NCI-H526 treated with DMSO at 0.1 percent for 48 hours (cell line): ENCODE data around the gene CDK14.
A peak's percentile ranks its signal among the peaks of the same experiment; 100 is the strongest.
"Not testable (repeated sequence)": the region's sequence is repeated elsewhere in the genome, so short reads cannot be mapped to it uniquely, and the experiment has no call there.

ENCODE experiments used
- DNase-seq: peaks from one replicate; lab custom pipeline; 2025; lab: John Stamatoyannopoulos, UW

The CDK14 gene

DNA sequence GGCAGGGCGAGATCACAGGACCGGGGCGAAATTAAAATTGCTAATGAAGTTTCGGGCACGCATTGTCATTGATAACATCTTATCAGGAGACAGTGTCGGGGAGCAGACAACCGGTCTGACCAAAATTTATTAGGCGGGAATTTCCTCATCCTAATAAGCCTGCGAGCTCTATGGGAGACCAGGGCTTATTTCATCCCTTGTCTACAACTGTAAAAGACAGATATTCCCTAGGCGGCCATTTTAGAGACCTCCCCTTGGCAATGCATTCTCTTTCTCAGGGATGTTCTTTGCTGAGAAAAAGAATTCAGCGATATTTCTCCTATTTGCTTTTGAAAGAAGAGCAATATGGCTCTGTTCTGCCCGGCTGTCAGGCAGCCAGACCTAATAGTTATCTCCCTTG, 198.1 kb downstream of the CDK14 start:
- not testable (repeated sequence) for DNase-seq

- DNase-seq = no peak
Observed at GRCh38 chr7:90797596-90797995, 201.5 kb downstream of the CDK14 start.

GRCh38 chr7:90804370-90804769, 208.2 kb downstream of the CDK14 start:
- no peak for DNase-seq

DNA sequence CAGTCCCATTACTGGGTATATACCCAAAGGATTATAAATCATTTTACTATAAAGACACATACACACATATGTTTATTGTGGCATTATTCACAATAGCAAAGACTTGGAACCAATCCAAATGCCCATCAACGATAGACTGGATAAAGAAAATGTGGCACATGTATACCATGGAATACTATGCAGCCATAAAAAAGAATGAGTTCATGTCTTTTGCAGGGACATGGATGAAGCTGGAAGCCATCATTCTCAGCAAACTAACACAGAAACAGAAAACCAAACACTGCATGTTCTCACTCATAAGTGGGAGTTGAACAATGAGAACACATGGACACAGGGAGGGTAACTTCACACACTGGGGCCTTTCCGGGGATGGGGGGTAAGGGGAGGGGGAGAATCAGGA, 219.4 kb downstream of the CDK14 start:
- DNase-seq = not testable (repeated sequence)

- DNase-seq = no peak
Observed at GRCh38 chr7:90816511-90817142, 220.5 kb downstream of the CDK14 start.

GRCh38 chr7:90817151-90817550, 221.0 kb downstream of the CDK14 start:
- no peak for DNase-seq

DNA sequence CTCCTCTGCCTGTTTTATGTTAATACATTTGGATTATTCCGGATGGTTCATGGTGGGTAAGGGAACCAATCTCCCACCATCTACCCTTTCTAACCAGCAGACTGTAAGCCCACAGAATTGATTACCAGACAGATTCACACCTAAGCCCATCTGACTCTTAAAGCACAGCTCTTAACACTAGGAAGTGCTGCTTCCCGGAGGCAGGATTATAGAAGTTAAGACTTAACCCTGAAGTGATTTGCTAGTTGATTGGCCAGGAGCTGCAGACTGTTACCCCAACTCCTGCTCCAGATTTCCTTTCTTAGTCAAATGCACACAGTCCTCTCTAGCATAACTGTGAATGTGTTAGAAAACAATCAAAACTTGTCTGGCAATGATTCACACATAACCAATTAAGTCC, 221.7 kb downstream of the CDK14 start:
- no peak for DNase-seq

DNA sequence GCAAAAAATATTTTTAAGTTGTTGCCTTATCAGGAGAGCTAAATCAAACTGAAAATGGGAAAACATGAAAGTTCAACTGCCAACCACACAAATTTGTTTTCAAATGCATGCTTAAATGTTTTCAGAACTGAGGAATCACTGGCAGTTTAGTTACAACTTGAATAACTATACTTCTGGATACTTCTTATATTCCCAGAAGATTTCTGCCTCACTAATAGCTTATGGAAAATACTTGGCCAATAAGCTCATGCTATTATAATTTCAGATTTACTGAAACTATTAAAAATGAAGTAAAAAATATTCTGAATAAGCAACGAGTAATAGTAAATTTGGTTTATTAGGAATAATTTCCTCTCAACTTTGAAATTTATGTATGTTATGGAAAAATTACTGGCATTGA, 222.2 kb downstream of the CDK14 start:
- no peak for DNase-seq

DNA sequence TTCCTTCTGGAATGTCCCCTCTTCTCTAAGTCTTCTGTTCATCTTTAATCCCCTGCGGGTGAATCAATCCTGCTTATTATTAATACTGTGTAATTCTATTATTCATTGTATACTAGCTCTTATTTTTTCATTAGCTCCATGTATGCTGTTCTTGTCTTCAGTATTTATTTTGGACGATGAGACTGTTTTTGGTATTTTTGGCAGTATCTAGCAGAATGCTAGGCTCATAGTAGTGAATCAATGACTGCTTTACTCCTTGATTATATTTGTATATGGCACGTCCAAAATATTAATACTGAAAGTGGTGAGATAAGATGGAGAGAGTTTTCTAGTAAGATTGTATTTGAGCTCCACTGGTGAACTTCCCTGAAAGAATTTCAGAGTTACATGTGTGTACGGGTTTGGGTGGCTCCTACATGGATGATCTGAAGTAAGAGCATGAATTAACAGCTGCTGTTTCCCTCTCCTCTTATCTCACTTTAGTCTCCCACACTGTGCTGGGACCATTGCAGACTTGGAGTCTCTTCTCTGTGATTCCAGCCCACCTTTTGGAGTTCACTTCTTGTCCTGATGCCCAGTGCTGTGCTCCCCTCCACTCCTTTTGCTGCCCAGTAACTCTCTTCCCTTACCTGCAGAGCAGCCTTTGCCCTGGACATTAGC, 226.0 kb downstream of the CDK14 start:
- DNase-seq = no peak

GRCh38 chr7:90824386-90825307, 228.5 kb downstream of the CDK14 start:
- no peak for DNase-seq

GRCh38 chr7:90825779-90826178, 229.7 kb downstream of the CDK14 start:
- DNase-seq = no peak

DNA sequence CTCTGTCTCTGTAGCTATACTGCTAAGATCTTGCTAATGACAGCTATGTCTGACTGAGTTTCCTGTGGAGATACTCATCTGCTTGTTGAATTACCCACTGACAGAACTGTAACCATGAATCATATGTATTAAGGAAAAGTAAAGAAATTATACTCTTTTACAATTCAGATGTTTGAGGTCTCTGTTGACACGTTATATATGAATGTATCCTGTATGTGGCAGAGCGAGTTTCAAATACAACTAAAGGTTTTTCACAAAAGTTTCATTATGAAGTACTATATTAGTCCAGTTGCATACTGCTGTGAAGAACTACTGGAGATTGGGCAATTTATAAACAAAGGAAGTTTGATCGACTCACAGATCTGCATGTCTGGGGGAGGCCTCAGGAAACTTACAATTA, 232.5 kb downstream of the CDK14 start:
- DNase-seq = no peak

GRCh38 chr7:90830308-90830707, 234.2 kb downstream of the CDK14 start:
- no peak for DNase-seq

GRCh38 chr7:90832726-90833125, 236.6 kb downstream of the CDK14 start:
- no peak for DNase-seq

- DNase-seq = no peak
Observed at GRCh38 chr7:90833443-90833842, 237.3 kb downstream of the CDK14 start.

- DNase-seq = no peak
Observed at GRCh38 chr7:90834771-90835170, 238.7 kb downstream of the CDK14 start.

DNA sequence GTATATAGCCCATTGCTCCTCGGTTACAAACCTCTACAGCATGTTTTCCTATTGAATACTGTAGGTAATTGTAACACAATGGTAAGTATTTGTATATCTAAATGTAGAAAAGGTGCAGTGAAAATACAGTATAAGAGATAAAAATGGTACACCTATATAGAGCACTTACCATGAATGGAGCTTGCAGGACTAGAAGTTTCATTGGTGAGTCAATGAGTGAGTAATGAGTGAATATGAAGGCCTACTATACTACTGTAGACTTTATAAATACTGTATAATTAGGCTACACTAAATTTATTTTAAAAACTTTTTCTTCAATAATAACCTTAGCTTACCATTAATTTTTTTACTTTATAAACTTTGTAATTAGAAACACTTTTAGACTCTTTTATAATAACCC, 239.7 kb downstream of the CDK14 start:
- DNase-seq = no peak

GRCh38 chr7:90836937-90837336, 240.8 kb downstream of the CDK14 start:
- peak; percentile 24 for DNase-seq

DNA sequence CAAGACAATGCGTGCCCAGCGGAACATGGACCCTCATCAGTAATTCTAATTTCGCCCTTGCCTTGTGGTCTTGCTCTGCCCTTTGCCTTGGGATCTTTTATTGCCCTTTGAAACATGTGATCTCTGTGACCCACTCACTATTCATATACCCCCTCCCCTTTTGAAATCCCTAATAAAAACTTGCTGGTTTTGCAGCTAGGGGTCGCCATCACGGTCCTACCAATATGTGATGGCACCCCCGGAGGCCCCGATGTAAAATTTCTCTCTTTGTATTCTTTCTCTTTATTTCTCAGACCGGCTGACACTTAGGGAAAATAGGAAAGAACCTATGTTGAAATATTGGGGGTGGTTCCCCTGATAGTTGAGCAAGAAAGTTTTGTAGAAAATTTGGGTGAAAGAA, 242.7 kb downstream of the CDK14 start:
- no peak for DNase-seq

DNA sequence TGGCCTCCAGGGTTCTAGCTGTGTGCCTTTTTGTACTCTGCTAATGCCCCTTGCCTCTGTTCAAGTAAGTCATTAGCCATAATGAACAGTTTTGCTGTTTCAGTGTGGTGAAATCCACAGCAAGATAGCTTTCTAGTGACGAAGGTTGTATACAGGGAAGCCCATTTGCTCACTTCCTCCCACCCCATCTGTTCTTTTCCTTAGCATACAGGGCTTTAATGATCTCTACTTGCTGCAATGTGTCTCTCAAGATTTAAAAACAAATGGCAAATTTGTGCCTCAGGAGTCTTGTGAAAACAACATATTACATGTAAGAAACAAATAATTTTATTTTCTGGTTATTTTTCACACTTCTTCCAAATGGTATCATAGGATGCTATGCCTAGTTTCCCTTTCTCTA, 243.2 kb downstream of the CDK14 start:
- DNase-seq = no peak

DNA sequence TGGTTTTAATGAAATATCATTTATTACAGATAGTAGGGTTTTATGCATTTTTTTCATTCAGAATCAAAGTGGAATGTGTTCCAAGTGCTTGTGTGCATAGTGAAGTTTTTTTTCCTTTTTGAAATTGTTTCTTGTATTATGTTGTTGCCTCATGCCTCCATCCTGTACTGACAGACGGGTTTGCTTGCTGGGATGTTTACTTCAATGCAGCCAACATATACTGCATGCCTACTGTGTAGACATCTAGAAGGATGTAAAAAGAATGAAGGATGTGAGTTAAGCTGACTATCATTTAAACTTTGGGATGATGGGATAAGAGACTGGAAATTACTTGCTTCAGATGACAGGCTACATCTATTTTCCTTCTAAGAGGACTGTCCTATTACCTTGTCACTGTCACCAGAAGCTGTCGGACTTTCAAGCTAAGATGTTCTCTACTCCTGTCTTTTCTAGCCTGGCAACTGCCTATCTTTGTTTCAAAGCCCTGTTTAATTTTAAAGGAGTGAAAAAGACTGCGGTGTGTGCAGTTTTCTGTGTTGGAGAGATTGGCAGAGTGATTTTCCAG, 243.7 kb downstream of the CDK14 start:
- DNase-seq = no peak

DNA sequence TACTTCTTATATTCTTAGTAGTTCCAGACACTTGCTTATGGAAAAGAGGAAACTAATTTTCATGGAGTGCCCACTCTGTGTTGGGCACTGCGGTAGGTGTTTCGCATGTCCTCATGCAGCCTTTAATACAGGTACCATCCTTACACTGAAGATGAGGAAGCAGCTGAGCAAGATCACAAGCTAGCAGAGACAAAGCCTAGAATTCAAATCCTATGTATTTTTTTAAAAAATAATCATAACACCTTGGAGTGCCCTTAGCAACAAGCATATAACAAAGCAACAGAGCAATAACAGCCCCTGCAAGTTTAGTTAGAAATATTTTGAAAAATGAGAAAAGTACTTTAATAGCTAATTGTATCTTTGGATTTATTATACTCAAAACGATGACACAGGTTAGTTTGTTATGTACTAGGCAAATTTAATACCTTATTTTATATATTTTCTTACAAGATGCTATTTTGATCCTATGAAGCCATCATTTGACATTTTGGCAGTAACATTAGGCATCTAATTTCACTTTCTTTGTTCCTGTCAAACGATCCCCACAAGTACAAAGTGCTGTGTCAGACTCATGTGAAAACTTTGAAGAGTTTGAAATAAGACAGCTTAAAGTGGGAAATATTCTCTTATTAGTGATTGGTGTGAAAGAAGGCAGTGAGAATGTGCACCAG, 245.8 kb downstream of the CDK14 start:
- no peak for DNase-seq
